PFSK-1 (cell line): ENCODE results near the gene DNAI4.

Experiments
- POLR2AphosphoS5 ChIP-seq: IDR thresholded peaks from 2 replicates; pipeline ENCODE4 v1.6.1; 2012; ENCODE audit warnings: low read depth, mild to moderate bottlenecking, control low read depth, low read length, moderate library complexity
- SIN3A ChIP-seq: IDR thresholded peaks from 2 replicates; pipeline ENCODE4 v1.6.1; 2012; ENCODE audit warnings: mild to moderate bottlenecking, low read length, moderate library complexity, borderline replicate concordance; ENCODE audit not compliant: insufficient read depth

DNA sequence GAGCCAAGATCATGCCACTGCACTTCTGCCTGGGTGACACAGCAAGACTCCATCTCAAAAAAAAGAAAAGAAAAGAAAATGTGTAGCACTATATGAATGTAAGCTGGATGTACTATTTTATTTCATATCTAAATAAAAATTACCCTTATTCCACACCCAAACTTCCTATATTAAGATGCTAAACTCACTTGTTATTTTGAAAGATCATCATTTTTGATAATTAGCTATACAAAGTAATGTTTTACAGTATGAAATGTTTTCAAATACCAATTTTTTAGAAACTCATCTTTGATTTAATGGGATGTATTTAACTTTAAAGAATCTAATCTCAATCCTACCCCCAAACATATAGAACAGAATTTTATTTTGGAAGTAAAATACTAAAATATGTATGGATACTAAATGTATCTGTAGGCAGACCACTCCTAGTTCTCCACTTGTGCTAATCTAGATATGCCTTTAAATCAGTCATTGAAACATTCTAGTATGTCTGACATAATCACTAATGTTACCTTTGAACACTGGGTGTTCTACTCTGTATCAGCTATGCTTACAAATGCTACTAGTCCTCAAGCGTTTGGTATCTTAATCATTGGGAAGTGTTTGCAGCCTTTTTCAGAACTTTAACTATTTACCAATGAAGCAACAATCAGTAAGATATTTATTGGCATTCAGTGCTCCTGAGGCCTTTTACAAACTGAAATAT lies 13.0 kb upstream of the DNAI4 start:
- no peak for TF ChIP-seq POLR2AphosphoS5
- no peak for TF ChIP-seq SIN3A
